SH-SY5Y (cell line): ENCODE measurements around the gene COMMD9.

Experiments used
- GATA2 ChIP-seq: IDR thresholded peaks from 2 replicates; pipeline ENCODE4 v1.6.1; 2011; ENCODE audit warnings: mild to moderate bottlenecking, low read depth, low read length
- GATA3 ChIP-seq: IDR thresholded peaks from 2 replicates; pipeline ENCODE4 v1.6.1; 2011; ENCODE audit warnings: low read depth, mild to moderate bottlenecking, low read length, moderate library complexity

DNA sequence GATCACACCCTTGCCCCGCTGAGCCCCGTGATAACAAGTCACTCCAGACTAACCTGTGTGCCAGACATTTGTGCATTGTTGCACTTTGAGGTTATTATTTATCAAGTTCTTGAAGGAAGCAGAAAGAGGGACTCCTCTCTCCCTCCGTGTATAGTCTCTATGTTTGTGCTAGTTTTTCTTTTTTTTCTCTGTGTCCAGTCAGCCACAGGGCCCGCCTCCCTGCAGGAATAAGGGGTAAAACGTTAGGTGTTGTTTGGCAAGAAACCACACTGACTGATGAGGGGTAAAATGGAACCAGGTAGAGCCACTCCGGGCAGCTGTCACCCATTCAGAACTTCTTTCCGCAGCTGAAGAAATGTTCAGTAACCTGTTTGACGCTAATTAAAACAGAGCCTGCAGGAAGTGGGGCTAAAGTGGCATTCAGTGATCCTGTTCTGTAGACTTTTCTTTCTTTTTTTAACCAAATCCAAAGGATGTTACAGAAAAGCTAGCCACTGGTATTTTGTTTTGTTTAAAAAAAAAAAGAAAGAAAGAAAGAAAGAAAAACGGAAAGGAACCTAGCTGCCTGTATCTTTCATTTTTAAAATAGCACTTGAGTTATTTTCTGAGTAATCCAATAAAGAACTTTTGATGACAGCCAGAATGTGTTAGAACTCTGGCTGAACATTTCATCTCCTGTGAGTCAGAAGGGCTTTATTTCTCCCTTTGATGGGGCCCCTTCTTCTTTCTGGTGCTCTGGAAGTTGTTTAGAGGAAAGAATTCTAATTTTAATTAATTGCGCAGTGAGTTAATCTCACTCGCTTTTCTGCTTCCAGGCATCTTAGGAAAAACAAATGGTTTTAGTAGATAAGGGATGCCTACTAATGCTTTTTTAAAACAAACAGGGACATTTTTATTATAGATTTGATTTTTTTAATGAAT lies 58.2 kb downstream of the COMMD9 start:
- TF ChIP-seq GATA3 (peak; percentile 27; the same call in 1 of the 2 replicates), GATA2 (no peak)
